Measurements from ENCODE around the gene TNRC6C. TPM values are rescaled to one million over a fixed set of nuclear protein-coding genes. Genes with fewer than 3 reads are reported as not detected.

Gene TNRC6C
- total and polyA plus RNA-seq, 2 of the 13 experiments (the other 11 are each of a cell fraction or from before 2014, with no cell fraction given): 0.66 to 4.9 TPM

- TF ChIP-seq PAXIP1 (CRISPR knock-in tag; conservative IDR thresholded peaks at IDR 0.05): peak; percentile 40; the same call in 1 of the 2 replicates
- no peak for TF ChIP-seq ZKSCAN8 (CRISPR knock-in tag; IDR thresholded peaks at IDR 0.05; ENCODE audit: borderline replicate concordance)
- TF ChIP-seq TFDP1 (CRISPR knock-in tag; IDR thresholded peaks at IDR 0.05; ENCODE audit: borderline replicate concordance): peak; percentile 10; the same call in 1 of the 2 replicates
- no peak for TF ChIP-seq FOXO1 (CRISPR knock-in tag; IDR thresholded peaks at IDR 0.05)
- TF ChIP-seq SMYD3 (CRISPR knock-in tag; IDR thresholded peaks at IDR 0.05): no peak
- no peak for TF ChIP-seq NR2F6 (IDR thresholded peaks at IDR 0.05)
- TF ChIP-seq NR2F6 (CRISPR knock-in tag; IDR thresholded peaks at IDR 0.05): 0 out of 2 replicates have a peak, but pooled peaks have one; percentile 33
- TF ChIP-seq ELF3 (CRISPR knock-in tag; IDR thresholded peaks at IDR 0.05): no peak; the same call in 1 of the 2 replicates
- no peak for TF ChIP-seq ZNF574 (CRISPR knock-in tag; IDR thresholded peaks at IDR 0.05)
- TF ChIP-seq AKAP8 (CRISPR knock-in tag; IDR thresholded peaks at IDR 0.05): 0 out of 2 replicates have a peak, but pooled peaks have one; percentile 48
- TF ChIP-seq ZNF629 (CRISPR knock-in tag; conservative IDR thresholded peaks at IDR 0.05): no peak
- TF ChIP-seq ZNF230 (CRISPR knock-in tag; IDR thresholded peaks at IDR 0.05): no peak
- TF ChIP-seq ZNF816 (CRISPR knock-in tag; IDR thresholded peaks at IDR 0.05; ENCODE audit: borderline replicate concordance): no peak
- no peak; the same call in 1 of the 2 replicates for TF ChIP-seq IRF9 (CRISPR knock-in tag; IDR thresholded peaks at IDR 0.05; ENCODE audit: borderline replicate concordance)
- TF ChIP-seq ZNF75D (CRISPR knock-in tag; IDR thresholded peaks at IDR 0.05; ENCODE audit: borderline replicate concordance): no peak
- no peak for TF ChIP-seq CEBPG (CRISPR knock-in tag; IDR thresholded peaks at IDR 0.05)
- TF ChIP-seq FOXP1 (IDR thresholded peaks at IDR 0.05): no peak
- TF ChIP-seq FOXP1 (CRISPR knock-in tag; IDR thresholded peaks at IDR 0.05): 0 out of 2 replicates have a peak, but pooled peaks have one; percentile 14
- TF ChIP-seq ZNF460 (CRISPR knock-in tag; IDR thresholded peaks at IDR 0.05; ENCODE audit: borderline replicate concordance): peak; percentile 33; the same call in 1 of the 2 replicates
- TF ChIP-seq CBX2 (IDR thresholded peaks at IDR 0.05; ENCODE audit: low read depth, low read length): no peak
- TF ChIP-seq CBX2 (CRISPR knock-in tag; IDR thresholded peaks at IDR 0.05; ENCODE audit: low read depth): peak; percentile 85
- TF ChIP-seq TAF1 (CRISPR knock-in tag; IDR thresholded peaks at IDR 0.05): peak; percentile 48; the same call in 1 of the 2 replicates
- no peak for TF ChIP-seq ZNF329 (CRISPR knock-in tag; IDR thresholded peaks at IDR 0.05; ENCODE audit: low read depth)
Observed at GRCh38 chr17:78140169-78141051, 181.9 kb downstream of the TNRC6C start (continued).
